ENCODE measurements around the gene PPFIA2. TPM values are rescaled to one million over a fixed set of nuclear protein-coding genes. Genes with fewer than 3 reads are reported as not detected.

Gene PPFIA2
- total and polyA plus RNA-seq, 7 experiments from 2014 or later = not detected

GRCh38 chr12:81633127-81633526 is 126.0 kb downstream of the PPFIA2 start:
- CTCF ChIA-PET = no interaction called here

GRCh38 chr12:81627336-81628189 is 131.6 kb downstream of the PPFIA2 start:
- peaks cover 0 to 5% (median 3%) of the 10 kb centered on the region in 5 donors for H3K27me3 Mint-ChIP-seq
- H3K9me3 ChIP-seq (ENCODE audit: control insufficient read depth in 2 of 3, low read length in 3 of 3) = no peaks in the 10 kb centered on the region
- H3K4me1 ChIP-seq (ENCODE audit: control insufficient read depth in 2 of 2, insufficient read depth in 2 of 2, low read length in 2 of 2) = no peaks in the 10 kb centered on the region
- H3K36me3 ChIP-seq (ENCODE audit: control insufficient read depth in 2 of 3, insufficient read depth in 3 of 3, low read length in 3 of 3) = no peaks in the 10 kb centered on the region
- H3K4me1 Mint-ChIP-seq = no peaks in the 10 kb centered on the region
- H3K9me3 Mint-ChIP-seq = no peaks in the 10 kb centered on the region
- ATAC-seq = no peak
- CTCF ChIA-PET = no interaction called here
- no peak for DNase-seq
- POLR2A ChIA-PET = no interaction called here
- H3K27ac ChIP-seq (ENCODE audit: low read depth, low read length) = no peak overlapping the region
- H3K4me3 ChIP-seq (ENCODE audit: low read length) = no peak overlapping the region
- no peak overlapping the region for H3K4me3 Mint-ChIP-seq
- no peaks in the 10 kb centered on the region for H3K36me3 Mint-ChIP-seq
- no peaks in the 10 kb centered on the region for H3K27me3 ChIP-seq (ENCODE audit: control insufficient read depth in 2 of 2, insufficient read depth in 2 of 2, low read length in 2 of 2)
- intact Hi-C loops (cut with micrococcal nuclease) = loop anchor here in 1 of 2 donors (5.0 kb wide), 1 partner anchor 175 kb away; no protein-coding TSS in a partner anchor
- H3K27ac Mint-ChIP-seq = no peak overlapping the region

More at GRCh38 chr12:81633127-81633526, 126.0 kb downstream of the PPFIA2 start:
- DNase-seq = no peak
- H3K4me3 Mint-ChIP-seq = no peak overlapping the region
- H3K27me3 ChIP-seq (ENCODE audit: control insufficient read depth in 2 of 2, insufficient read depth in 2 of 2, low read length in 2 of 2) = no peaks in the 10 kb centered on the region
- no peaks in the 10 kb centered on the region for H3K9me3 ChIP-seq (ENCODE audit: control insufficient read depth in 2 of 3, low read length in 3 of 3)
- intact Hi-C loops (cut with micrococcal nuclease) = no loop called here
- peaks cover 0 to 3% (median 0%) of the 10 kb centered on the region in 11 donors for H3K9me3 Mint-ChIP-seq
- H3K27ac Mint-ChIP-seq = no peak overlapping the region
- H3K36me3 ChIP-seq (ENCODE audit: control insufficient read depth in 2 of 3, insufficient read depth in 3 of 3, low read length in 3 of 3) = no peaks in the 10 kb centered on the region
- no peaks in the 10 kb centered on the region for H3K36me3 Mint-ChIP-seq
- H3K4me1 ChIP-seq (ENCODE audit: control insufficient read depth in 2 of 2, insufficient read depth in 2 of 2, low read length in 2 of 2) = no peaks in the 10 kb centered on the region
- H3K4me1 Mint-ChIP-seq = no peaks in the 10 kb centered on the region
- no peak overlapping the region for H3K4me3 ChIP-seq (ENCODE audit: low read length)
- ATAC-seq = no peak
- POLR2A ChIA-PET = interaction anchor here (0.5 kb wide), 1 partner anchor 59 kb away, joined by 3 read pairs; no protein-coding TSS in a partner anchor
- H3K27me3 Mint-ChIP-seq = peaks cover 0 to 11% (median 5%) of the 10 kb centered on the region in 5 donors
- H3K27ac ChIP-seq (ENCODE audit: low read depth, low read length) = no peak overlapping the region

GRCh38 chr12:81626406-81626805 is 132.7 kb downstream of the PPFIA2 start:
- DNase-seq (no peak), ATAC-seq (no peak)
- Histone ChIP-seq H3K4me3 (ENCODE audit: low read length) (no peak overlapping the region), H3K27ac (ENCODE audit: low read depth, low read length) (no peak overlapping the region), H3K36me3 (ENCODE audit: control insufficient read depth in 2 of 3, insufficient read depth in 3 of 3, low read length in 3 of 3) (no peaks in the 10 kb centered on the region), H3K27me3 (ENCODE audit: control insufficient read depth in 2 of 2, insufficient read depth in 2 of 2, low read length in 2 of 2) (no peaks in the 10 kb centered on the region), H3K9me3 (ENCODE audit: control insufficient read depth in 2 of 3, low read length in 3 of 3) (no peaks in the 10 kb centered on the region), H3K4me1 (ENCODE audit: control insufficient read depth in 2 of 2, insufficient read depth in 2 of 2, low read length in 2 of 2) (no peaks in the 10 kb centered on the region)
- H3K4me1 Mint-ChIP-seq = no peaks in the 10 kb centered on the region
- H3K27ac Mint-ChIP-seq = no peak overlapping the region
- no peak overlapping the region for H3K4me3 Mint-ChIP-seq
- ChIA-PET POLR2A (no interaction called here), CTCF (no interaction called here)
- peaks cover 0 to 1% (median 0%) of the 10 kb centered on the region in 11 donors for H3K9me3 Mint-ChIP-seq
- no peaks in the 10 kb centered on the region for H3K36me3 Mint-ChIP-seq
- intact Hi-C loops (cut with micrococcal nuclease) = loop anchor here in 1 of 2 donors (5.0 kb wide), 1 partner anchor 174 kb away; no protein-coding TSS in a partner anchor
- peaks cover 0 to 6% (median 4%) of the 10 kb centered on the region in 5 donors for H3K27me3 Mint-ChIP-seq

GRCh38 chr12:81617915-81618314 is 141.2 kb downstream of the PPFIA2 start:
- Mint-ChIP-seq H3K4me3 (no peak overlapping the region), H3K9me3 (peaks cover 0 to 1% (median 0%) of the 10 kb centered on the region in 11 donors), H3K36me3 (no peaks in the 10 kb centered on the region), H3K27me3 (peaks cover 0 to 14% (median 0%) of the 10 kb centered on the region in 5 donors), H3K4me1 (no peaks in the 10 kb centered on the region), H3K27ac (no peak overlapping the region)
- H3K4me3 ChIP-seq (ENCODE audit: low read length) = no peak overlapping the region
- H3K36me3 ChIP-seq (ENCODE audit: control insufficient read depth in 2 of 3, insufficient read depth in 3 of 3, low read length in 3 of 3) = no peaks in the 10 kb centered on the region
- intact Hi-C loops (cut with micrococcal nuclease) = no loop called here
- H3K27ac ChIP-seq (ENCODE audit: low read depth, low read length) = no peak overlapping the region
- H3K27me3 ChIP-seq (ENCODE audit: control insufficient read depth in 2 of 2, insufficient read depth in 2 of 2, low read length in 2 of 2) = no peaks in the 10 kb centered on the region
- ChIA-PET POLR2A (no interaction called here), CTCF (no interaction called here)
- no peaks in the 10 kb centered on the region for H3K4me1 ChIP-seq (ENCODE audit: control insufficient read depth in 2 of 2, insufficient read depth in 2 of 2, low read length in 2 of 2)
- ATAC-seq (no peak), DNase-seq (no peak)
- no peaks in the 10 kb centered on the region for H3K9me3 ChIP-seq (ENCODE audit: control insufficient read depth in 2 of 3, low read length in 3 of 3)

- peaks cover 0 to 8% (median 5%) of the 10 kb centered on the region in 5 donors for H3K27me3 Mint-ChIP-seq
- POLR2A ChIA-PET = no interaction called here
- H3K27ac Mint-ChIP-seq = no peak overlapping the region
- no peaks in the 10 kb centered on the region for H3K36me3 Mint-ChIP-seq
- no peaks in the 10 kb centered on the region for H3K9me3 Mint-ChIP-seq
- Histone ChIP-seq H3K36me3 (ENCODE audit: control insufficient read depth in 2 of 3, insufficient read depth in 3 of 3, low read length in 3 of 3) (no peaks in the 10 kb centered on the region), H3K27me3 (ENCODE audit: control insufficient read depth in 2 of 2, insufficient read depth in 2 of 2, low read length in 2 of 2) (no peaks in the 10 kb centered on the region), H3K27ac (ENCODE audit: low read depth, low read length) (no peak overlapping the region), H3K9me3 (ENCODE audit: control insufficient read depth in 2 of 3, low read length in 3 of 3) (no peaks in the 10 kb centered on the region), H3K4me3 (ENCODE audit: low read length) (no peak overlapping the region), H3K4me1 (ENCODE audit: control insufficient read depth in 2 of 2, insufficient read depth in 2 of 2, low read length in 2 of 2) (no peaks in the 10 kb centered on the region)
- intact Hi-C loops (cut with micrococcal nuclease) = no loop called here
- no peaks in the 10 kb centered on the region for H3K4me1 Mint-ChIP-seq
- DNase-seq (no peak), ATAC-seq (no peak)
- CTCF ChIA-PET = no interaction called here
- no peak overlapping the region for H3K4me3 Mint-ChIP-seq
Observed at GRCh38 chr12:81615026-81615588, 144.0 kb downstream of the PPFIA2 start.

- CTCF ChIA-PET = no interaction called here
- peaks cover 0 to 17% (median 9%) of the 10 kb centered on the region in 5 donors for H3K27me3 Mint-ChIP-seq
- H3K4me1 Mint-ChIP-seq = no peaks in the 10 kb centered on the region
- POLR2A ChIA-PET = no interaction called here
- H3K9me3 ChIP-seq (ENCODE audit: control insufficient read depth in 2 of 3, low read length in 3 of 3) = no peaks in the 10 kb centered on the region
- intact Hi-C loops (cut with micrococcal nuclease) = no loop called here
- H3K4me1 ChIP-seq (ENCODE audit: control insufficient read depth in 2 of 2, insufficient read depth in 2 of 2, low read length in 2 of 2) = no peaks in the 10 kb centered on the region
- H3K27ac Mint-ChIP-seq = no peak overlapping the region
- DNase-seq (no peak), ATAC-seq (peak; percentile 36)
- no peaks in the 10 kb centered on the region for H3K36me3 Mint-ChIP-seq
- no peak overlapping the region for H3K4me3 Mint-ChIP-seq
- no peaks in the 10 kb centered on the region for H3K9me3 Mint-ChIP-seq
- H3K4me3 ChIP-seq (ENCODE audit: low read length) = no peak overlapping the region
- no peaks in the 10 kb centered on the region for H3K36me3 ChIP-seq (ENCODE audit: control insufficient read depth in 2 of 3, insufficient read depth in 3 of 3, low read length in 3 of 3)
- H3K27ac ChIP-seq (ENCODE audit: low read depth, low read length) = no peak overlapping the region
- H3K27me3 ChIP-seq (ENCODE audit: control insufficient read depth in 2 of 2, insufficient read depth in 2 of 2, low read length in 2 of 2) = no peaks in the 10 kb centered on the region
Observed at GRCh38 chr12:81610955-81611889, 147.9 kb downstream of the PPFIA2 start.
